WTC11 (cell line): ENCODE measurements around the gene ZFAND5. TPM values are rescaled to one million over a fixed set of nuclear protein-coding genes. Genes with fewer than 3 reads are reported as not detected.
A peak's percentile ranks its signal among the peaks of the same experiment; 100 is the strongest.

Experiments used
- ATAC-seq: fragments of 200-7000 bp; cut with Tn5 transposase; 2 replicates; pipeline ENCODE4 v1.10.0; 2021; ENCODE audit warnings: mild to moderate bottlenecking, moderate library complexity
- CTCF ChIA-PET: fragments of 300-600 bp; sonication (Branson Sonifier 250); formaldehyde crosslinking; loops from one replicate; lab custom pipeline; 2021; ENCODE audit warnings: antibody characterized with exemption; lab: Charles Lee
- POLR2A ChIA-PET: fragments of 350-600 bp; sonication (Branson Sonifier 250); formaldehyde crosslinking; loops from one replicate; lab custom pipeline; 2021; ENCODE audit warnings: antibody characterized with exemption; lab: Charles Lee
- DNase-seq: peaks from one replicate; pipeline ENCODE4 v3.0.0; 2021; ENCODE audit warnings: low spot score
- H3K27ac Mint-ChIP-seq: 2 replicates; pipeline ENCODE4 v1.8.0; 2021; ENCODE audit warnings: mixed read lengths
- H3K27me3 Mint-ChIP-seq: 2 replicates; pipeline ENCODE4 v1.8.0; 2021; ENCODE audit warnings: low read depth, mild to moderate bottlenecking, moderate library complexity, mixed read lengths
- H3K36me3 Mint-ChIP-seq: 2 replicates; pipeline ENCODE4 v1.8.0; 2021; ENCODE audit warnings: mixed read lengths
- H3K4me1 Mint-ChIP-seq: 2 replicates; pipeline ENCODE4 v1.8.0; 2022; ENCODE audit warnings: mixed read lengths
- H3K4me3 Mint-ChIP-seq: 2 replicates; pipeline ENCODE4 v1.8.0; 2021; ENCODE audit warnings: mild to moderate bottlenecking, moderate library complexity, mixed read lengths
- H3K9me3 Mint-ChIP-seq: 2 replicates; pipeline ENCODE4 v1.8.0; 2021; ENCODE audit warnings: mixed read lengths
- ATF1 ChIP-seq: sonication (generic); formaldehyde crosslinking; IDR thresholded peaks from 2 replicates; pipeline ENCODE4 v1.8.1; 2023; ENCODE audit warnings: mild to moderate bottlenecking, moderate library complexity, missing genetic modification reagents
- CREB1 ChIP-seq: sonication (generic); formaldehyde crosslinking; IDR thresholded peaks from 2 replicates; pipeline ENCODE4 v1.8.0; 2023; ENCODE audit warnings: mild to moderate bottlenecking, missing genetic modification reagents
- CREM ChIP-seq: sonication (generic); formaldehyde crosslinking; IDR thresholded peaks from 2 replicates; pipeline ENCODE4 v1.8.1; 2022; ENCODE audit warnings: mild to moderate bottlenecking, missing genetic modification reagents, moderate library complexity
- E2F4 ChIP-seq: sonication (generic); formaldehyde crosslinking; IDR thresholded peaks from 2 replicates; pipeline ENCODE4 v1.8.1; 2022; ENCODE audit warnings: low read depth, mild to moderate bottlenecking, moderate library complexity, missing genetic modification reagents, borderline replicate concordance
- E2F5 ChIP-seq: sonication (generic); formaldehyde crosslinking; IDR thresholded peaks from 2 replicates; pipeline ENCODE4 v1.8.1; 2022; ENCODE audit warnings: mild to moderate bottlenecking, moderate library complexity, missing genetic modification reagents
- EMX1 ChIP-seq: fragments of 250-450 bp; sonication (Bioruptor Pico); IDR thresholded peaks from 2 replicates; pipeline ENCODE4 v1.8.0; 2021; ENCODE audit warnings: mild to moderate bottlenecking
- ERG ChIP-seq: fragments of 250-450 bp; sonication (Bioruptor Pico); IDR thresholded peaks from 2 replicates; pipeline ENCODE4 v1.8.0; 2021; ENCODE audit warnings: mild to moderate bottlenecking
- ESRRA ChIP-seq: sonication (generic); formaldehyde crosslinking; IDR thresholded peaks from 2 replicates; pipeline ENCODE4 v1.8.1; 2022; ENCODE audit warnings: mild to moderate bottlenecking, missing genetic modification reagents, borderline replicate concordance
- FOXK1 ChIP-seq: sonication (generic); formaldehyde crosslinking; IDR thresholded peaks from 2 replicates; pipeline ENCODE4 v1.8.0; 2022; ENCODE audit warnings: mild to moderate bottlenecking, moderate library complexity, missing genetic modification reagents
- JAZF1 ChIP-seq: fragments of 250-450 bp; sonication (Bioruptor Pico); IDR thresholded peaks from 2 replicates; pipeline ENCODE4 v1.9.0; 2021; ENCODE audit warnings: moderate library complexity, mild to moderate bottlenecking, inconsistent platforms
- JUN ChIP-seq: sonication (generic); formaldehyde crosslinking; IDR thresholded peaks from 2 replicates; pipeline ENCODE4 v1.8.0; 2023; ENCODE audit warnings: mild to moderate bottlenecking, missing genetic modification reagents
- KAT7 ChIP-seq: sonication (generic); formaldehyde crosslinking; IDR thresholded peaks from 2 replicates; pipeline ENCODE4 v1.8.1; 2023; ENCODE audit warnings: missing genetic modification reagents, mild to moderate bottlenecking, borderline replicate concordance
- NFE2L1 ChIP-seq: sonication (generic); formaldehyde crosslinking; IDR thresholded peaks from 2 replicates; pipeline ENCODE4 v1.8.1; 2023; ENCODE audit warnings: missing genetic modification reagents
- NR2C2 ChIP-seq: sonication (generic); formaldehyde crosslinking; IDR thresholded peaks from 2 replicates; pipeline ENCODE4 v1.8.0; 2022; ENCODE audit warnings: mild to moderate bottlenecking, missing genetic modification reagents
- TEAD4 ChIP-seq: sonication (generic); formaldehyde crosslinking; IDR thresholded peaks from 2 replicates; pipeline ENCODE4 v1.8.0; 2022; ENCODE audit warnings: mild to moderate bottlenecking, missing genetic modification reagents
- TP53 ChIP-seq: sonication (generic); formaldehyde crosslinking; IDR thresholded peaks from 2 replicates; pipeline ENCODE4 v1.8.1; 2023; ENCODE audit warnings: mild to moderate bottlenecking, missing genetic modification reagents
- USF1 ChIP-seq: sonication (generic); formaldehyde crosslinking; IDR thresholded peaks from 2 replicates; pipeline ENCODE4 v1.8.0; 2022; ENCODE audit warnings: mild to moderate bottlenecking, missing genetic modification reagents
- ZNF219 ChIP-seq: sonication (generic); formaldehyde crosslinking; IDR thresholded peaks from 2 replicates; pipeline ENCODE4 v1.8.0; 2023; ENCODE audit warnings: missing genetic modification reagents, mild to moderate bottlenecking, borderline replicate concordance
- ZNF232 ChIP-seq: sonication (generic); formaldehyde crosslinking; IDR thresholded peaks from 2 replicates; pipeline ENCODE4 v1.8.0; 2022; ENCODE audit warnings: mild to moderate bottlenecking, missing genetic modification reagents
- ZNF416 ChIP-seq: fragments of 250-450 bp; sonication (Bioruptor Pico); IDR thresholded peaks from 2 replicates; pipeline ENCODE4 v1.9.0; 2021; ENCODE audit warnings: mild to moderate bottlenecking, inconsistent platforms
- ZNF671 ChIP-seq: fragments of 250-450 bp; sonication (Bioruptor Pico); IDR thresholded peaks from 2 replicates; pipeline ENCODE4 v1.8.0; 2021; ENCODE audit warnings: mild to moderate bottlenecking
- total RNA-seq: library from RNA; stranded (reverse); gene quantifications from 3 replicates; pipeline ENCODE4 v1.2.3, GENCODE V29; 2021

The ZFAND5 gene
- total RNA-seq, 1 experiment from 2014 or later = 137 TPM

- no peak for TF ChIP-seq ERG (CRISPR knock-in tag)
- TF ChIP-seq JAZF1 = no peak
- TF ChIP-seq FOXK1 (CRISPR knock-in tag) = no peak
- TF ChIP-seq TP53 (CRISPR knock-in tag) = no peak
- TF ChIP-seq EMX1 = no peak
These were observed 915 bp downstream of the ZFAND5 start (continued) for GRCh38 chr9:72363908-72364678.

- ChIA-PET CTCF (interaction anchor here (0.7 to 1.6 kb wide), 3 partner anchors 17 to 481 kb away, joined by 4 read pairs; no protein-coding TSS in a partner anchor), POLR2A (interaction anchor here (1.5 kb wide), 1 partner anchor 48 kb away, joined by 3 read pairs; no protein-coding TSS in a partner anchor)
- DNase-seq (no peak), ATAC-seq (no peak)
- H3K27me3 Mint-ChIP-seq = no peaks in the 10 kb centered on the region
- H3K4me1 Mint-ChIP-seq = peaks cover 51% of the 10 kb centered on the region
- no peaks in the 10 kb centered on the region for H3K9me3 Mint-ChIP-seq
- H3K27ac Mint-ChIP-seq = peak overlapping the region; percentile 93
- H3K4me3 Mint-ChIP-seq = peak overlapping the region; percentile 95
- H3K36me3 Mint-ChIP-seq = peaks cover 50% of the 10 kb centered on the region
- TF ChIP-seq ATF1 (no peak), E2F4 (CRISPR knock-in tag) (no peak), ERG (CRISPR knock-in tag) (no peak), ZNF232 (no peak)
These were observed 1.8 kb downstream of the ZFAND5 start for GRCh38 chr9:72363236-72363635.

- H3K9me3 Mint-ChIP-seq = no peaks in the 10 kb centered on the region
- H3K4me3 Mint-ChIP-seq = peak overlapping the region; percentile 95
- H3K4me1 Mint-ChIP-seq = peaks cover 53% of the 10 kb centered on the region
- peak overlapping the region; percentile 85 for H3K27ac Mint-ChIP-seq
- TF ChIP-seq CREM (CRISPR knock-in tag) = no peak
- no peak for TF ChIP-seq E2F5
- ChIA-PET CTCF (interaction anchor here (1.0 to 2.0 kb wide), 2 partner anchors 82 to 482 kb away, joined by 4 to 7 read pairs; no protein-coding TSS in a partner anchor), POLR2A (interaction anchor here (0.6 to 1.5 kb wide), 2 partner anchors 47 to 116 kb away, joined by 3 read pairs; no protein-coding TSS in a partner anchor)
- no peak for ATAC-seq
- peaks cover 56% of the 10 kb centered on the region for H3K36me3 Mint-ChIP-seq
- no peak for DNase-seq
- no peaks in the 10 kb centered on the region for H3K27me3 Mint-ChIP-seq
These were observed 2.3 kb downstream of the ZFAND5 start for GRCh38 chr9:72362680-72363139.

GRCh38 chr9:72362118-72362531, 2.9 kb downstream of the ZFAND5 start:
- DNase-seq = no peak
- peaks cover 62% of the 10 kb centered on the region for H3K36me3 Mint-ChIP-seq
- TF ChIP-seq CREB1 (CRISPR knock-in tag) = no peak
- no peak for TF ChIP-seq JUN (CRISPR knock-in tag)
- TF ChIP-seq ESRRA (CRISPR knock-in tag) = no peak
- TF ChIP-seq ZNF219 (CRISPR knock-in tag) = no peak
- TF ChIP-seq TEAD4 (CRISPR knock-in tag) = no peak
- TF ChIP-seq USF1 (CRISPR knock-in tag) = no peak
- no peak for TF ChIP-seq CREM (CRISPR knock-in tag)
- TF ChIP-seq TP53 (CRISPR knock-in tag) = no peak
- no peak for TF ChIP-seq NFE2L1 (CRISPR knock-in tag)
- TF ChIP-seq ZNF671 (CRISPR knock-in tag) = no peak
- no peak for TF ChIP-seq KAT7 (CRISPR knock-in tag)
- TF ChIP-seq NR2C2 (CRISPR knock-in tag) = no peak
- no peak for TF ChIP-seq ZNF416 (CRISPR knock-in tag)
- TF ChIP-seq, all 79 proteins: peak for 0
- ChIA-PET POLR2A (interaction anchor here (0.6 to 1.5 kb wide), 2 partner anchors 47 to 117 kb away, joined by 3 read pairs; no protein-coding TSS in a partner anchor), CTCF (interaction anchor here (2.0 kb wide), 1 partner anchor 81 kb away, joined by 7 read pairs; no protein-coding TSS in a partner anchor)
- H3K27ac Mint-ChIP-seq = no peak overlapping the region
- no peak for ATAC-seq
- H3K27me3 Mint-ChIP-seq = no peaks in the 10 kb centered on the region
- peaks cover 53% of the 10 kb centered on the region for H3K4me1 Mint-ChIP-seq
- peak overlapping the region; percentile 95 for H3K4me3 Mint-ChIP-seq
- H3K9me3 Mint-ChIP-seq = no peaks in the 10 kb centered on the region
